Keratinocyte (primary cell): ENCODE results near the gene SMAD6. TPM values are rescaled to one million over a fixed set of nuclear protein-coding genes. Genes with fewer than 3 reads are reported as not detected.

Source experiments
- DNase-seq: peaks from one replicate; pipeline ENCODE4 v3.0.0-alpha.2; 2011; ENCODE audit warnings: low read depth, missing footprints, low spot score
- FAIRE-seq: peaks from 2 replicates; lab custom pipeline; 2011; peaks lifted over from hg19 to GRCh38; lab: Jason Lieb, UNC
- H2AFZ ChIP-seq: 2 replicates; pipeline ENCODE4 v1.6.0; 2012; ENCODE audit warnings: low read length, control low read depth, inconsistent platforms; ENCODE audit not compliant: control insufficient read depth
- H3K27ac ChIP-seq: 2 replicates; pipeline ENCODE4 v1.5.1; 2011; ENCODE audit warnings: low read length; ENCODE audit not compliant: control insufficient read depth, insufficient read depth
- H3K27me3 ChIP-seq: 3 replicates; pipeline ENCODE4 v1.6.0; 2011; ENCODE audit warnings: low read length; ENCODE audit not compliant: control insufficient read depth, insufficient read depth; ENCODE audit errors: extremely low read depth
- H3K36me3 ChIP-seq, 2 experiments: 2 replicates in 1 of 2; 3 replicates in 1 of 2; pipeline ENCODE4 v1.5.1; 2011; ENCODE audit warnings: low read length in 2 of 2, mild to moderate bottlenecking in 1 of 2; ENCODE audit not compliant: control insufficient read depth in 2 of 2, insufficient read depth in 2 of 2; ENCODE audit errors: extremely low read depth in 1 of 2
- H3K4me1 ChIP-seq: 3 replicates; pipeline ENCODE4 v1.5.1; 2011; ENCODE audit warnings: low read length; ENCODE audit not compliant: control insufficient read depth, insufficient read depth; ENCODE audit errors: extremely low read depth
- H3K4me2 ChIP-seq: 3 replicates; pipeline ENCODE4 v1.6.0; 2011; ENCODE audit warnings: low read depth, low read length; ENCODE audit not compliant: control insufficient read depth, insufficient read depth; ENCODE audit errors: extremely low read depth
- H3K4me3 ChIP-seq, 3 experiments: fragments of 200-600 bp in 1 of 3; sonication (generic) in 1 of 3; 2 replicates in 2 of 3; 3 replicates in 1 of 3; pipeline ENCODE4 v1.5.1; 2011 to 2016; ENCODE audit warnings: low read length in 3 of 3, mild to moderate bottlenecking in 3 of 3, control low read depth in 2 of 3, inconsistent platforms in 1 of 3, low read depth in 1 of 3, mixed read lengths in 1 of 3, mixed run types in 1 of 3, moderate library complexity in 1 of 3; ENCODE audit not compliant: control insufficient read depth in 2 of 3, insufficient read depth in 2 of 3; ENCODE audit errors: extremely low read depth in 1 of 3
- H3K79me2 ChIP-seq: 2 replicates; pipeline ENCODE4 v1.6.0; 2012; ENCODE audit warnings: low read length; ENCODE audit not compliant: control insufficient read depth, insufficient read depth
- H3K9ac ChIP-seq: 3 replicates; pipeline ENCODE4 v1.6.0; 2011; ENCODE audit warnings: low read length; ENCODE audit not compliant: control insufficient read depth, insufficient read depth; ENCODE audit errors: extremely low read depth
- H3K9me1 ChIP-seq: 3 replicates; pipeline ENCODE4 v1.6.0; 2011; ENCODE audit warnings: low read length; ENCODE audit not compliant: control insufficient read depth, insufficient read depth; ENCODE audit errors: extremely low read depth
- H3K9me3 ChIP-seq: 2 replicates; pipeline ENCODE4 v1.5.1; 2012; ENCODE audit warnings: low read depth, low read length; ENCODE audit not compliant: control insufficient read depth
- H4K20me1 ChIP-seq: 3 replicates; pipeline ENCODE4 v1.6.0; 2011; ENCODE audit warnings: low read length; ENCODE audit not compliant: control insufficient read depth, insufficient read depth; ENCODE audit errors: extremely low read depth
- EZH2 ChIP-seq: IDR thresholded peaks from one replicate; pipeline ENCODE4 v1.6.1; 2012; ENCODE audit warnings: inconsistent platforms, mild to moderate bottlenecking, low read length, moderate library complexity
- dilution Hi-C: fragments of 300-500 bp; cut with MboI; formaldehyde crosslinking; loops from one replicate; pipeline ENCODE4 v1.7.0; 2020; ENCODE audit warnings: low sequenced_read_pairs; ENCODE audit not compliant: extremely low pct_ligation_motif_present
- polyA plus RNA-seq, 5 experiments: library from polyadenylated mRNA; depleted of rRNA in 3 of 5; stranded (reverse) in 3 of 5; stranded (forward) in 1 of 5; unstranded in 1 of 5; fragments of >200 nt; gene quantifications; 1 replicate in 1 of 5; 2 replicates in 3 of 5; 3 replicates in 1 of 5; pipeline versions ENCODE4 v1.2.1 to v1.2.3, GENCODE V29; 2011 to 2012; ENCODE audit warnings: missing spikeins in 2 of 5, low read depth in 1 of 5, low replicate concordance in 1 of 5
- TF ChIP-seq, protein P1 (sequence below), 3 experiments: IDR thresholded peaks in 1 of 3; conservative IDR thresholded peaks in 1 of 3; optimal IDR thresholded peaks in 1 of 3; 2 replicates in 2 of 3; 3 replicates in 1 of 3; pipeline versions ENCODE3 to v1.5.1; 2011; ENCODE audit warnings: low read length in 3 of 3, mild to moderate bottlenecking in 3 of 3, moderate library complexity in 2 of 3, control low read depth in 1 of 3, inconsistent platforms in 1 of 3; ENCODE audit not compliant: insufficient read depth in 2 of 3; ENCODE audit errors: extremely low read depth in 1 of 3

The SMAD6 gene
- polyA plus RNA-seq, 1 donor (not counting 4 experiments of a cell fraction or from before 2014, with no cell fraction given): 0.03 TPM

DNA sequence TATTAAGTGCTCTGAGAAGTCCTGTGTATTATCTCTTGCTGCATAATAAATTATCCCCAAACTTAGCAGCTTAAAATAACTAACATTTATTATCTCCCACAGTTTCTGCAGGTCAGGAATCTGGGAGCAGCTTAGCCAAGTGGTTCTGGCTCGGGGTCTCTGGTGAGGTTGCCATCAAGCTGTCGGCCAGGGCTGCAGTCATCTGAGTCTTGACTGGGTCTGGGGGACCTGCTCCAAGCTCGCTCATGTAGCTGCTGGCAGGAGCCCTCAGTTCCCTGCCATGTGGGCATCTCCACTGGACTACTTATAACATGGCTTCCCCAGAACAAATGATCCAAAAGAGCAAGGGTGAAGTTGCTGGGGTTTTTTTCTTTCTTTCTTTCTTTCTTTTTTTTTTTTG, 80.7 kb downstream of the SMAD6 start:
- peaks cover 4% of the 10 kb centered on the region for H3K27me3 ChIP-seq
- no peaks in the 10 kb centered on the region for H3K9me3 ChIP-seq
- H2AFZ ChIP-seq: no peak overlapping the region
- H3K27ac ChIP-seq: no peak overlapping the region
- no peaks in the 10 kb centered on the region for H3K36me3 ChIP-seq
- dilution Hi-C loops: no loop called here
- no peak for TF ChIP-seq EZH2
- TF ChIP-seq, protein P1, sequence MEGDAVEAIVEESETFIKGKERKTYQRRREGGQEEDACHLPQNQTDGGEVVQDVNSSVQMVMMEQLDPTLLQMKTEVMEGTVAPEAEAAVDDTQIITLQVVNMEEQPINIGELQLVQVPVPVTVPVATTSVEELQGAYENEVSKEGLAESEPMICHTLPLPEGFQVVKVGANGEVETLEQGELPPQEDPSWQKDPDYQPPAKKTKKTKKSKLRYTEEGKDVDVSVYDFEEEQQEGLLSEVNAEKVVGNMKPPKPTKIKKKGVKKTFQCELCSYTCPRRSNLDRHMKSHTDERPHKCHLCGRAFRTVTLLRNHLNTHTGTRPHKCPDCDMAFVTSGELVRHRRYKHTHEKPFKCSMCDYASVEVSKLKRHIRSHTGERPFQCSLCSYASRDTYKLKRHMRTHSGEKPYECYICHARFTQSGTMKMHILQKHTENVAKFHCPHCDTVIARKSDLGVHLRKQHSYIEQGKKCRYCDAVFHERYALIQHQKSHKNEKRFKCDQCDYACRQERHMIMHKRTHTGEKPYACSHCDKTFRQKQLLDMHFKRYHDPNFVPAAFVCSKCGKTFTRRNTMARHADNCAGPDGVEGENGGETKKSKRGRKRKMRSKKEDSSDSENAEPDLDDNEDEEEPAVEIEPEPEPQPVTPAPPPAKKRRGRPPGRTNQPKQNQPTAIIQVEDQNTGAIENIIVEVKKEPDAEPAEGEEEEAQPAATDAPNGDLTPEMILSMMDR (optimal IDR thresholded peaks at IDR 0.05 in 1 of 3, IDR thresholded peaks at IDR 0.05 in 1 of 3, conservative IDR thresholded peaks at IDR 0.05 in 1 of 3; ENCODE audit: extremely low read depth in 1 of 3, insufficient read depth in 2 of 3, low read length in 3 of 3): no peak
- H4K20me1 ChIP-seq: no peaks in the 10 kb centered on the region
- H3K4me3 ChIP-seq: no peak overlapping the region
- H3K4me1 ChIP-seq: peaks cover 11% of the 10 kb centered on the region
- H3K9ac ChIP-seq: no peak overlapping the region
- no peaks in the 10 kb centered on the region for H3K79me2 ChIP-seq
- FAIRE-seq (no peak), DNase-seq (no peak)
- no peaks in the 10 kb centered on the region for H3K9me1 ChIP-seq
- H3K4me2 ChIP-seq: no peak overlapping the region

- Histone ChIP-seq H3K9me3 (no peaks in the 10 kb centered on the region), H3K4me1 (peaks cover 11% of the 10 kb centered on the region), H2AFZ (no peak overlapping the region), H3K4me3 (no peak overlapping the region), H3K9ac (no peak overlapping the region), H3K27me3 (peaks cover 4% of the 10 kb centered on the region), H3K79me2 (no peaks in the 10 kb centered on the region), H3K36me3 (no peaks in the 10 kb centered on the region), H3K27ac (no peak overlapping the region), H4K20me1 (no peaks in the 10 kb centered on the region), H3K9me1 (no peaks in the 10 kb centered on the region), H3K4me2 (no peak overlapping the region)
- TF ChIP-seq, protein P1 (optimal IDR thresholded peaks at IDR 0.05 in 1 of 3, IDR thresholded peaks at IDR 0.05 in 1 of 3, conservative IDR thresholded peaks at IDR 0.05 in 1 of 3; ENCODE audit: extremely low read depth in 1 of 3, insufficient read depth in 2 of 3, low read length in 3 of 3): no peak
- TF ChIP-seq EZH2: no peak
- no peak for DNase-seq
- dilution Hi-C loops: no loop called here
- no peak for FAIRE-seq
Observed at GRCh38 chr15:66783314-66783713, 81.3 kb downstream of the SMAD6 start.
